Hepatocyte (in vitro differentiated cells): ENCODE data around the gene FLRT1.

ENCODE experiments used
- CTCF ChIP-seq: fragments of 200-600 bp; sonication (generic); IDR thresholded peaks from 2 replicates; pipeline ENCODE4 v1.5.1; 2016; ENCODE audit warnings: antibody characterized with exemption, mild to moderate bottlenecking; ENCODE audit not compliant: poor library complexity
- EZH2 ChIP-seq: fragments of 200-600 bp; sonication (generic); IDR thresholded peaks from 2 replicates; pipeline ENCODE4 v1.6.1; 2016; ENCODE audit warnings: antibody characterized with exemption, mild to moderate bottlenecking, borderline replicate concordance
- EZH2phosphoT487 ChIP-seq: fragments of 200-600 bp; sonication (generic); IDR thresholded peaks from one replicate; pipeline ENCODE4 v1.6.1; 2018; ENCODE audit warnings: antibody characterized with exemption, mild to moderate bottlenecking, low read depth, moderate library complexity; ENCODE audit not compliant: unreplicated experiment, severe bottlenecking

GRCh38 chr11:64081745-64082442 is 46.2 kb downstream of the FLRT1 start:
- no peak for TF ChIP-seq EZH2
- no peak for TF ChIP-seq CTCF
- no peak for TF ChIP-seq EZH2phosphoT487
